HG03342 (cell line): ENCODE data around the gene CROCC2.

ENCODE experiments used
- ATAC-seq: cut with Tn5 transposase; IDR thresholded peaks from one replicate; pipeline ENCODE4 v1.9.1; 2021; ENCODE audit warnings: mild to moderate bottlenecking, moderate library complexity; ENCODE audit not compliant: unreplicated experiment

CROCC2 gene

GRCh38 chr2:240906141-240906910 is at the start of gene CROCC2:
TSS of gene CROCC2 (plus strand) at chr2:240906336. CDS start at chr2:240906514, 178 bp downstream.
- no peak for ATAC-seq

GRCh38 chr2:240857039-240858008 is 48.8 kb upstream of the CROCC2 start:
- no peak for ATAC-seq

- ATAC-seq, result no peak
These were observed 47.8 kb upstream of the CROCC2 start for GRCh38 chr2:240858321-240858720.

- ATAC-seq, result no peak
These were observed 47.3 kb upstream of the CROCC2 start for GRCh38 chr2:240858871-240859270.

GRCh38 chr2:240861547-240861946 is 44.6 kb upstream of the CROCC2 start:
- no peak for ATAC-seq

- no peak for ATAC-seq
These were observed 41.7 kb upstream of the CROCC2 start for GRCh38 chr2:240864475-240864874.

- ATAC-seq, result no peak
These were observed 40.7 kb upstream of the CROCC2 start for GRCh38 chr2:240865391-240865790.

GRCh38 chr2:240868286-240869108 is 37.6 kb upstream of the CROCC2 start, which contains the start of gene AGXT:
TSS of gene AGXT (plus strand) at chr2:240868824. CDS start at chr2:240868866, 42 bp downstream.
- no peak for ATAC-seq

GRCh38 chr2:240869109-240869955 is 36.8 kb upstream of the CROCC2 start:
- no peak for ATAC-seq

GRCh38 chr2:240869956-240870875 is 35.9 kb upstream of the CROCC2 start:
- no peak for ATAC-seq

GRCh38 chr2:240871071-240871958 is 34.8 kb upstream of the CROCC2 start:
- no peak for ATAC-seq

GRCh38 chr2:240872317-240873097 is 33.6 kb upstream of the CROCC2 start:
- no peak for ATAC-seq

- ATAC-seq, result no peak
These were observed 32.9 kb upstream of the CROCC2 start for GRCh38 chr2:240873098-240873788.

GRCh38 chr2:240873805-240874714 is 32.1 kb upstream of the CROCC2 start:
- no peak for ATAC-seq

- ATAC-seq, result no peak
These were observed 31.4 kb upstream of the CROCC2 start for GRCh38 chr2:240874715-240875227.
